GM19463 (cell line): ENCODE results near the gene CHST5.
A peak's percentile ranks its signal among the peaks of the same experiment; 100 is the strongest.

ENCODE experiments used
- ATAC-seq: cut with Tn5 transposase; IDR thresholded peaks from one replicate; pipeline ENCODE4 v1.9.1; 2021; ENCODE audit warnings: mild to moderate bottlenecking, moderate library complexity; ENCODE audit not compliant: unreplicated experiment

CHST5 gene

DNA sequence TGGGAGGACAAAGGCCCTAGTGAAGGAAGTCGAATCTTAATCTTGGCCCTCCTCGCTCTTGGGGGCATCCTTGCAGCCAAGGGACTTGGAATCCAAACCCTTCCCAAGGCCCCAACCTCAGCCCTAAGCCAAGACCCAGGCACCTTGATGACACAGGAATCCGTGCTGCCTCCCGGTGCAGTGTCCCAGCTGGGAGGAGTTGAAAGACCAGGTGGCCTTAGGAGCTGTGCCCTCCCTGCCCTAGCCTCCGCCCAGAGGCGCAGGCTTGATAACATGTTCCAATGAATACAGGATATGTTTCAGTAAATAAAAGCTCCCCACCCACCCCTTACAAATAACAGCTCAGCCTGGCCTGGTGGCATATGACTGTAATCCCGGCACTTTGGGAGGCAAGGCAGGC is at the start of gene CHST5:
CHST5 (minus strand) TSS at position 208 of the 400 bp plus-strand sequence. CDS start 5,724 bp downstream, outside the sequence.
- ATAC-seq: no peak

DNA sequence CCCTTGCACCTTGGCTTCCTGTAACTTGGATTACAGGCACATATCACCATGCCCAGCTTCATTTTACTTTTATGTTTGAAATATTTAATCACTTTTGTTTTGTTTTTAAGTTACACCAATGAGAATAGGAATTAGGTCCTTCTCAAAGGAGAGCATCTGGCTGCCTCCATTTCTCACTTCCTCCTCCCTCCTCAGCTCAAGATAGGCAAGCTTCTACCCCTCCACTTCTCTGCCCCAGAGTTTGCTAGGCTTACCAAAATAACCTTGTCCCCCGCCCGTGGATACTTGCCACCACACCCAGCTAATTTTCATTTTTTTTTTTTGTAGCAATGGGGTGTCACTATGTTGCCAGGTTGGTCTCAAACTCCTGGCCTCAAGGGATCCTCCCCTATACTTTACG is 48.2 kb upstream of the CHST5 start:
- peak; percentile 79 for ATAC-seq

- ATAC-seq: no peak
Observed at GRCh38 chr16:75579281-75579834, 43.5 kb upstream of the CHST5 start.

DNA sequence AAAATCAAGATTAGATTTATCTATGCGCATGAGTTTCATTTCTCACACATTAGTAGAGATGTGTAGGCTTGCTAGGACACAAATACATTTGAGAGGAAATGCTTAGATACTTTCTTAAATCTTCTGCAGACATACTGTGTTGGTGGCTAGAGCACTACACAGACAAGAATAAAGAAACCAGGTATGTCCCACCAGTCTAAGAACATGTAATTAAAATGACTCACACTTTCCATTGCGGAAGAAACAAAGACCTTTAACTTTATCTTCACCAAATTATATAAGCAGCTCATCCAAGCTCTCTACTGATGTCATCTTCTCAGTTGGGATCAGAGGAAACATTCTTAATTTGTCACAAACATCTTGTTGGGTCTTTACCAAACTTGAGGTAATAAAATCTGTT is 42.8 kb upstream of the CHST5 start:
- ATAC-seq: no peak

DNA sequence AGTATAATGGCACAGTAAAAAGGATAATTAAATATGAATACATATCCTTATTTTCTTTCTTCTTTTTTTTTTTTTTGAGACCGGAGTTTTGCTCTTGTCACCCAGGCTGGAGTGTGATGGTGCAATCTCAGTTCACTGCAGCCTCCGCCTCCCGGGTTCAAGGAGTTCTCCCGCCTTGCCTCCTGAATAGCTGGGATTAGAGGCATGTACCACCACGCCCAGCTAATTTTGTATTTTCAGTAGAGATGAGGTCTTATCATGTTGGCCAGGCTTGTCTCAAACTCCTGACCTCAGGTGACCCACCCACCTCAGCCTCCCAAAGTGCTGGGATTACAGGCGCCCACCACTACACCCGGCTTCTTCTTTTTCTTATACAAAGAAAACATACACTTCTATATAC is 42.3 kb upstream of the CHST5 start:
- no peak for ATAC-seq

DNA sequence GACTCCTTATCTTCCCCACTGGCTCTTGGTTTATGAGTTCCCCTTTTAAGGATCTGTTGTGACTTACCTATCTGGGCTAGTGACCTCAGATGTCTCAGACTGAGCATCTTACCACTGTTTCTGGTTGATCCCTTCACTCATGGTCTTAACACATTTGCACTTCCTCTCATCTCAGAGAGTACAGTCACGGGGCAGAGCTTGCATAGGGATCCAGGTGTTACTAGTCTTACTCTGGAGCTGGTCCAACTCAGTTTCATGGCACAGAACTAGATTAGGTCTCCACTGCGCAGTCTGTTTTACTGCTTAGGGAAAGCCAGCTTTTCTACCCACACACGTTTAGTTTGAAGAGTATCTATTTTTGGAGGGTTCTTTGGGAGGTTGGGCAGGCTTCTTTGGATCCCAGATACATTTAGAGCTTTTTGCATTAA is 40.5 kb upstream of the CHST5 start:
- peak; percentile 49 for ATAC-seq

DNA sequence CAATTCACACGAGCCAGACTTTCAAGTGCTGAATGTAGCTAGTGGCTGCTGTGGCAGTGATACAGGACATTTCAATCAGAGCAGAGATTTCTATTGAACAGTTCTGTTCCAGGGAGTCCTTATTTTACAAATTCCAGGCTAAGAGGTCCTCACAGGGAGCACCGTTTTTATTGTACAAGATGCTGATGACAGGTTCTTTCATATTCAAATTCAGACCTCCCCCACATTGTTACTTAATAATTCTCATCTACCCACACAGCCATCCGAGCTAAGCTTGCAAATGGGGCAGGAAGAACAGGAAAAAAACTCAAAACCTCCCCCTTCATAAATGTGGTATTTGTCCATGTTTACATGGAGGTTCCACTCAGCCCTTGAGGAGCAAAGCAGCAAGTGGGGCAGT is 40.0 kb upstream of the CHST5 start:
- ATAC-seq: peak; percentile 1

GRCh38 chr16:75573955-75574354 is 38.0 kb upstream of the CHST5 start:
- ATAC-seq: no peak

- no peak for ATAC-seq
Observed at GRCh38 chr16:75572864-75573542, 37.1 kb upstream of the CHST5 start.

DNA sequence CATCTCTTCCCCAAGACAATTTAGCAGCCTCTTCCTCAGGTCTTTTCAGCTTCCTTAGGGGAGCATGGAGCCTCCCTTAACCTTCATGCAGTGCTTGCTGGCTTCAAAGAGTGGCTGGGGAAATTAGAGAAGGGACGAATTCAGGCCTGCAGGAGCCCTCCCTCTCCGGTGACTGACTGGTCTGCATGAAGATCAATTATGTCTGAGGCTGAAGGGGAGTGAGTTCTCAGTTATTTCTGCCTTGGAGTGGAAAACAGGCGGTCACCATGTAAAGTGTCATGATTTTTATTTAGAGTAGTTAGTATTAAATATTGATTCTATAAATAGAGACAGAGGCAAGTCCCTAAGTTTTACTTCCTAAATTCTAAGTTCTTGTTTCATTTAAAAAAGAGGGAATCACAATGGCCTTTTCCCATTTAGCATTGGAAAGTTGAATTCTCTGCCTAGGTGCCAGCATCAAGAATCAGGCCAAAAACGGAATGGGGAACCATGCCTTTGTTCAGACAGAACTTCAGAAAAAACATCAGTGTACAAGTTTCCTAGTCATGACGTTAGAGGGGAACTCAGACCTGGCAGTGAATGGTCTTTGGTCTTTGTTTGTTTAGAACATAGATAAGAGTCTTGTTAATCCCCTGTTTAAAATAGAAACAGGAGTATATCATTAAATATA is 34.6 kb upstream of the CHST5 start:
- ATAC-seq: no peak

DNA sequence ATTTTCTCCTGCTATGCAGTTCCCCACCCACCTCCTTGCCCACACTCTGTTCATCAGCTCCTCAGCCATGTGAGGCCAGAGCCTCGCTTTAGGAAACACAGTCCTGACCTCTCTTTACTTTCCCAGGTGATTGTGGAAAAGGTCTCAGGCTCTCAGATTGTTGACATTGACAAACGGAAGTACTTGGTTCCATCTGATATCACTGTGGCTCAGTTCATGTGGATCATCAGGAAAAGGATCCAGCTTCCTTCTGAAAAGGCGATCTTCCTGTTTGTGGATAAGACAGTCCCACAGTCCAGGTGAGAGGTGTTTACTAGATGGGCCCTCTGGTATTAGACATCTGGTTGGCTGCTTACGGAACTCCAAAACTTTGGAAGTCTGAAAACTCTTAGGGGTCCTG is 32.0 kb upstream of the CHST5 start:
- no peak for ATAC-seq

DNA sequence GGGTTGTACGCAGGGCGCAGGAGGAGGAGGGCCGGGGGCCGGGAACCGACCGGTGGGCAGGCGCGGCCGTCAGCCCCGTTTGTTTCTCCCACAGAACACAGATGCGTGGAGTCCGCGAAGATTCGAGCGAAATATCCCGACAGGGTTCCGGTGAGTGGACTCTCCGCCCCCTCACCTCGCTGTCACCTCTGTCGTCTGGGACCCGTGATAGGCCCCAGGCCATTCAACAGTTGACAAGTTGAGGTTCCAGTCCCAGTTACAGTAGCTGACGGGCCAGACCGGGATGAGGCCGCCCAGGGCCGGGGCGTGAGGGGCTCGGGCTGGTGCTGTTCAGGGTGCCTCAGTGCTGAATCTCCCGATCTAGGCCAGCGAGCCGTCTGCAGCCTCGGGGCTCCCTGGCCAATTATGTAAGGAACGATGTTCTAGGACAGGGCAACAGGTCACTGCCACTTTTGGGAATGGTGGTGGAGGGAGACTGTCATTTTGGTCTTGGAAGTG is 30.9 kb upstream of the CHST5 start:
- no peak for ATAC-seq

GRCh38 chr16:75566040-75566757 is 30.3 kb upstream of the CHST5 start, which contains the start of gene GABARAPL2:
Gene GABARAPL2, plus strand, starts transcription at chr16:75566379. Its CDS starts 108 bp downstream, at chr16:75566487.
- peak; percentile 70 for ATAC-seq

GRCh38 chr16:75565640-75566039 is 29.7 kb upstream of the CHST5 start:
- ATAC-seq: peak; percentile 1

DNA sequence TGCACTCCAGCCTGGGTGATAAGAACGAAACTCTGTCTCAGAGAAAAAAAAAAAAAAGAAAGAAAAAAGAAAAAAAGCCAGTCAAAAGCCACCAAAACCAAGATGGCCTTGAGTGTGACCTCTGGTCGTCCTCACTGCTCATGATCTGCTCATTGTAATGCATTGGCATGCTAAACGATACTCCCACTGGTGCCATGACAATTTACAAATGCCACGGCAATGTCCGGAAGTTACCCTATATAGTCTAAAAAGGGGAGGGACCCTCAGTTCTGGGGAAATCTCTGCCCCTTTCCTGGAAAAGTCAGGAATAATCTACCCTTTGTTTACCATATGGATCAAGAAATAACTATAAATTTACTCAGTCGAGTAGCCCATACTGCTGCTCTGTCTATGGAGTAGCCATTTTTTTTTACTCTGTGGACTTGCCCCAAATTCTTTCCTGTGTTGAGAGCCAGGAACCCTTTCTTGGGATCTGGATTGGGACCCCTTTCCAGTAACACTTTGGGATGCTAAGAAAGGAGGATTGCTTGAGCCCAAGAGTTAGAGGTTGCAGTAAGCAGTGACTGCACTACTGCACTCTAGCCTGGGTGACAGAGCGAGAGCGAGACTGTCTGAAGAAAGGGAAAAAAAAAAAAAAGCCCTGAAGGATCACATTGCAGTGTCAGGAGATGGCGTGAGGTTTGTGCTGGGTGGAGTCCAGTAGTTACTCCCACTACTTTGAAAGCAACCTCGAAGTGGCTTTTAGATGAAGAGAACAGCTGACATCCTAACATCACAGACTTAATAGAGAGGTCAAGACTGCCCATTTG is 23.9 kb upstream of the CHST5 start:
- no peak for ATAC-seq

- ATAC-seq: no peak
Observed at GRCh38 chr16:75558846-75559401, 23.0 kb upstream of the CHST5 start.

DNA sequence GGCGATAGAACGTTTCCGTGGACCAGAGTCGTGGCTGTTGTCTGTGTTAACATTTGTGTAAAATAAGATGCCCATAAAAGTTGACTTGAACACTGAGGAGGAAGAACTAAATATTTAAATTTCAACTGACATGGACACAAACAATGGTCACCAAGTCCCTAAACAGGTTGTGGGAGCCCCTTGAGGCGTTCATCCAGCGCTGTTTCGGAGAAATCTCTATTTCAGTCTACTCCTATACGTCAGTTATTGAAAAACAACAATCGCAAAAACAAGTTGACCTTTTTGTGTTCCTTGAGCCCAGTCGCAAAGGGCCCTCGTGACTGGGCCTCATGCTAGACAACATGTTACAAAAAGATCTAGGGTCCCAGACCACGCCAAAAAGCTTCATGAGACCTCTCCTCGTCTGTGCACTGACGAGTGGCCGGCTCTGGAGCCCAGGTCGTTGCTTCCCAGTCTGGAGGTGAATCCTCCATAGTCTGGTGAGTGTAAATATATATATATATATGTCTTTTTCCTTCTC is 20.6 kb upstream of the CHST5 start:
- ATAC-seq: no peak

- ATAC-seq: peak; percentile 97
Observed at GRCh38 chr16:75555707-75556430, 20.0 kb upstream of the CHST5 start, which contains the start of gene TMEM231. Gene TMEM231, minus strand, starts transcription at chr16:75556252. Its CDS starts 43 bp downstream, at chr16:75556209.

GRCh38 chr16:75555213-75555706 is 19.4 kb upstream of the CHST5 start:
- peak; percentile 20 for ATAC-seq
